ENCODE data around the gene TMEM95.

TMEM95 gene, protein sequence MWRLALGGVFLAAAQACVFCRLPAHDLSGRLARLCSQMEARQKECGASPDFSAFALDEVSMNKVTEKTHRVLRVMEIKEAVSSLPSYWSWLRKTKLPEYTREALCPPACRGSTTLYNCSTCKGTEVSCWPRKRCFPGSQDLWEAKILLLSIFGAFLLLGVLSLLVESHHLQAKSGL

DNA sequence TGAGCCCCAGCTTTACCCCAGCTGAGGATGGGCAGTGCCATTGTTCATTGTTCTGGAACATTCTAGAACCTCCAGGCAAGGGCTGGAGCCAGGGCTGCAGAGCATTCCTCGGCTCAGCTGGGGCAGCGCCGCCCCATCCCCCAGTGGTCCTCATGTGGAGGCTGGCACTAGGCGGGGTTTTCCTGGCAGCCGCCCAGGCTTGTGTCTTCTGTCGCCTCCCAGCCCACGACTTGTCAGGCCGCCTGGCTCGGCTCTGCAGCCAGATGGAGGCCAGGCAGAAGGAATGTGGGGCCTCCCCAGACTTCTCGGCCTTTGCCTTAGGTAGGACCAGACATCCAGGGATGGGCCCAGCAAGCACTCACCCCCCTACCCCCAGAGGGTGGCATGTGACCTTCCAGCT is at the start of gene TMEM95:
TMEM95 (plus strand) TSS at position 104 of the 400 bp plus-strand sequence; CDS start at position 153, 49 bp downstream.
- no peak for DNase-seq (ENCODE audit: low read depth)

DNA sequence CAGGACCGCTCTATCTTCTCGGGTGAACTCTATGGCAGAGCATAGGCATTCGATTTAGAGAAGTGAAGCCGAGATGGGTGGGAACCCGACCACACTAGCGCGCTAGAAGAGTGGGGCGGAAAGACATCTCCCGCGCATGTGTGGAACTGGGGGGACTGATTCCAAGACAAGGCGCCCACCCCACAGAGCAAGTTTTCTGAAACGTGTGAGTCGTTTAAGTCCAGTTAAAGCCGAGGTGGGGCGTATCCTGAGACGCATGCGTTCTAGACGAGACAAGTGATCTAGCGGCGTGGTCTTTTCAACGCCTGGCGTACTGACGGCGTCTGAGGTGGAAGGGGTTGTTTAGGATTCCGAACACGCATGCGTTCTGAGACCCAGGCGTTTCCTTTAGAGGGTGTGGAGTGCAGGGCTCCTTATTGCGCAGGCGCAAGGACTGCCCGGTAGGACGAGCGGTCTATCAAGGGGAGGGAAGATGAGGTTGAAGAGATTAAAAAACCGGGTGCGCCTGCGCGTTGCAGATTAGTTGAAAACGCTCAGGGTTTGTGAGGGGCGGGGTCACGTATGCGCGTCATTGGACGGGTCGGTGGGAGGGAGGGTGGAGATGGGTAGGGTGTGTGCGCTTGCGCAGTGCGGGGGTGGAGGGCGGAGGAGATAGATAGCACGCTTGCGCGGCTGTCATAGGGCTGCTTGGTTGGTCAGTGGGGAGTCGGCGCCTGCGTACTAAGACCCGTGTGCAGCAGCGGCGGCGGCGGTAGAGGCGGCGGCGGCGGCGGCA is 47.9 kb upstream of the TMEM95 start, which contains the start of gene EIF5A:
EIF5A (plus strand) TSS at position 718 of the 775 bp plus-strand sequence. CDS start 2,008 bp downstream, outside the sequence.
- peak; percentile 100 for DNase-seq (ENCODE audit: low read depth)

- DNase-seq (ENCODE audit: low read depth) = no peak
Measured at GRCh38 chr17:7307686-7308624, 47.0 kb upstream of the TMEM95 start.

DNA sequence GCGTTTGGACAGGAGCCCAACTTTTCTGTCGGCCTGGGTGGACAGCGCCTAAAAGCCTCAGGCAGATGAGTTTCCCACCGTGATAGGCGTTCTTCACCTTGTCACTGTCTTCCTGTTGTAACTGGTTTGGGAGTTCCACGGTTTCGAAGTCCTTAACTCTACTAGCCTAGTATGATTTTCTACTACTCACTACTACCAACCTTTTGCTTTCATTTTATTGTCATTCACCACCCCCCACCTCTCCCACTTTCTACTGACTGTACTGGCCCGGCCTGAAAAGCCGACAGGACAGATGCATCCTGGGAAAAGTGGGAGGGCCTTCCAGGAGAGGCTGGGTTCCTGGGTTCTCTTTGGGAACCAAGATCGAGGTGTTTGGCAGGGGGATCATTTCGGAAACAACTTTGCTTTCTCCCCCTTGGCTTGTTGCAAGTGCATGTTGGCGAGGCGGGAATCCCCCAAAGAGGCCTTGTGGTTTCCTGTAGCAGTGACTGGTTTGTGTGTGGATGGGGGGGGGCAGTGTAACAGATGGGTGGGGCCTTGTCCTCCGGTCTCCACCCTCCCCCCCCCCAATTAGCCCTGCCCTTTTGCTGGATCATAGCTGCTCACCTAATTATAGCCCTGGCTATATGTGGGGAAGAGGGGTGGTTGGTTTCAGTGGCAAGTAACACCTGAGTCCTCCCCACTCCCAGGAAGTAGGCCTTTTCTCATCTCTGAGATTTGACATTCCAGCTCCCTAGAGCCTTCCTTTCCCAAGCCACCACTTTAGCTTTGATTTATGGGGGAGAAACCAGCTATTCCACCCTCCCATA is 46.1 kb upstream of the TMEM95 start:
- peak; percentile 54 for DNase-seq (ENCODE audit: low read depth)

GRCh38 chr17:7309628-7310027 is 45.3 kb upstream of the TMEM95 start:
- DNase-seq (ENCODE audit: low read depth) = no peak

DNA sequence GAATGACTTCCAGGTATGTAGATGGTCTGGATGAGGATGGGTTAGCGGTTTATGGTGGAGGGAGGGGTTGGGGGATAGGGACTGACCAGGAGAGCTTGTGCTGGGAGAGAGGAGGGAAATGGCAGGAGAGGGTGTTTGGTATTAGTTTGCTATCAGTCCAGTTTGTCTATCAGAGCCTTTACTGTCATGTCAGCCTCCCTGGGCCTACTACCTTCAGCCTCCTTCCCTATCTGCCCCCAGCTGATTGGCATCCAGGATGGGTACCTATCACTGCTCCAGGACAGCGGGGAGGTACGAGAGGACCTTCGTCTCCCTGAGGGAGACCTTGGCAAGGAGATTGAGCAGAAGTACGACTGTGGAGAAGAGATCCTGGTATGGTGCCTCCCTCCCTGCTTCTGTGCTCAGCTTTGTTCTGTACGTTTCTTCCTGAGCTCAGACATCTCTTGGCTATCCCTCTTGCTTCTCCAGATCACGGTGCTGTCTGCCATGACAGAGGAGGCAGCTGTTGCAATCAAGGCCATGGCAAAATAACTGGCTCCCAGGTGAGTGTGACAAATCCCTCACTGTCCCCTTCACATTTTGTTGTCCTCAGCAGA is 43.7 kb upstream of the TMEM95 start:
- DNase-seq (ENCODE audit: low read depth) = no peak

- no peak for DNase-seq (ENCODE audit: low read depth)
Measured at GRCh38 chr17:7312432-7313087, 42.4 kb upstream of the TMEM95 start.

DNA sequence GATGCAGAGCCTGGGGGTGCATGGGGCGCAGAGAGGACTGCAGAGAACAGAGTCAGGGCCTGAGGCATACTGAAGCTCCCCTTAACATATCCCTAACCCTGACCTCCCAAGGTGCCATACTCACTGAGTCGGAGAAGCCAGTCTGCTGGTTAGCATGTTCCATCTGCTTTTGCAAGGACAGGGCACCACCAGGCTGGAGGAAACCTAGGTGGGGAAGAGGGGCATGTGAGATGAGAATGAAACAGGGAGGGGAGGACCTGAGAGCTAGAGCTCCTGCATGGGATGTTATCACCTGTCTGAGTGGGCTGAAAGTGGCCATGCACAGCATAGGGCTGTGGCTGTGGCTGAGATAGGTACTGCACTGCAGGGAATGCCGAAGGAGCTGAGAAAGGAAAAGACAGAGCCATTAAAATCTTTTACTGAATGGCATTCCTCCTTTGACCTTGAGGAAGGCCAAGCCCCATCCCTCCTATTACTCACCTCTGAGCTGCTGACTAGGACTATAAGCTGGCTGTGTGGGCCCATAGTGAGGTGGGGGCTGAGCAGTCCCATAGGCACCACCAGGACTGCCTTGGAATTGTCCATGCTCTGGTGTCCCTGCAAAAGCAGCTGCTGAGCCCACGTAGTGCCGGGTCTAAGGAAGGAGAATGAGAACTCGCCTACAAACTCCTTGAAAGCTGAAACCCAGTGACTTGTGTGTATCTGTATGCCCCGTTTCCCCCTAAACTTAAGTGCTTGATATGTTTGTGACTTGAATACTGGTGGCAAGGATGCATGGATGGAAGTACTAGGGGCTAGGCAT is 41.7 kb upstream of the TMEM95 start:
- DNase-seq (ENCODE audit: low read depth) = no peak

DNA sequence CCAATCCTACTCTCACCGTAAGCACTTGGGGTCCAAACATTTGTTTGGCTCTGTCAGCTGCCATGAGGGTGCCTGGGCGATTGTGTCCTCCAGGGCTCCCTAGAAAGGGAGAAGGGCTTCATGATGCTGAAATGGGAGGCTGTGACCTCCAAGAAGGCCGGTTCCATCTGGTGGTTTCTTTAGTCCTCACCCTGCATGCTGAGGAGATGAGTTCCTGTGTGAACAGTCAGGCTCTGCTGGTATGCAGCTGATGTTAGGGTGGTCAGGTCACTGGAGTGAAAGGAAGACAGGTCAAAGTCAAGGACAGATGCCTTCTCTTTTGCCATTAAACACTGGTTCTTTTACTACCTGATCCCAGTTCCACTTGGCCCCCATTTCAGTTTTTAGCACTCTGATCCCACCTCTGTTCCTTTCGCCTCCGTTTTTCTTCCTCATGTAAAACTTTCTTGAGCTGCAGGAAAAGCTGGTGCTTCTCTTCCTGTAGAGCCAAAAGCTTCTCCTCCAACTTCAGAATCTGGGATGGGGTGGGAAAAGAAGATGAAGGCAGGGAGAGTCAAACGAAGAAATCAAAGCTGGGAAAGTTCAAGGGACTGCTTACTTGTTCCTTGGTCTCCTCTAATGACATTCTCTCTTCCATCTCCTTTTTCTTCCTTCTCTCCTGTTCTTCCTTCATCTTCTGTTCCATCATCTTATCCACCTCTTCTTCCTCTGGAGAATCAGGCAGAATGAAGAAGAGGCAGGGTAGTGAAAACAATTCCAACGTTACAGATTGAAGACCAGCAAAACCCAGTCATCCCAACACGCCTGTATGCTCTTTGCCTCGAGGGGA is 40.9 kb upstream of the TMEM95 start:
- no peak for DNase-seq (ENCODE audit: low read depth)

DNA sequence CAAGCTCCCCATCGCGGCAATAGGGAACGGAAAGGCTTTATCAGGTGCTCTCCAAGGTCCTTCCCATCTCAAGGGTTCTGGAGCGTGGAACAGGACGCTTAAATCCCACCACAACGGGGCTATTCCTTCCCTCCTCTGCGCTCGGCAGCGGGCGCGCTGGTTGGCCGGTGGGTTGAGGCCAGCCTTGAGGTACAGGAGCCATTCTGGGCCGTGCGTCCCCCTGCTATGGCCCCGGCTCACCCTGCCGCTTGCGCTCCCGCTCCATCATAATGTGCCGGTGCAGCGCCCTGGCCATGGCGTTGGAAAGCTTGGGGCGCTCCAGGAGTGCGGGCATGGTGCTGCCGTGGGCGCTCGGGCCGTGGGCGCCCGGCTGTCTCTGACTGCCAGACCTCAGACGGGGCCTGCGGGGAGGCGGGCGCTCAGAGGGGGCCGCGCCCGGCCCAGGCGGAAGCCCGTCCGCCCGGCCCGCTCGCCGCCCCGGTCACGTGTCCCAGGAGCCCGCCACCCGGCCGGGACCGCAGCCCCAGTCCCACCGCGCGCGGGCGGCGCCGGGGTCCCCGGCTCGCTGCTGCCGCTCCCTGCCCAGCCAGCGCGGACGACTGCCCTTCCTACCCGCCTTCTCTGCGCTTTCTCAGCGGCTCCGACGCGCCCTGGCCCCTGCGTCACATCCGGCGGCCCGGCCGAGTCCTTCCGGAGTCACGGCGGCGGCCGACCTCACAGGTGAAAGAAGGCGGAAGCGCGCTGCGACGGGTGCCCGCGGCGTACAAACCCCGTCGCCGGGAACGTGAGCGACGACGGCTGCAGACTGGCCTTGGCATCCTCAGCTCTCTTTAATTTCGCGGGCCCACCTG is 40.0 kb upstream of the TMEM95 start, which contains the start of gene GPS2:
GPS2 (minus strand) TSS at position 642 of the 851 bp plus-strand sequence; CDS start at position 334, 308 bp downstream.
- DNase-seq (ENCODE audit: low read depth) = peak; percentile 43

GRCh38 chr17:7315570-7316235 is 39.3 kb upstream of the TMEM95 start:
- no peak for DNase-seq (ENCODE audit: low read depth)

DNA sequence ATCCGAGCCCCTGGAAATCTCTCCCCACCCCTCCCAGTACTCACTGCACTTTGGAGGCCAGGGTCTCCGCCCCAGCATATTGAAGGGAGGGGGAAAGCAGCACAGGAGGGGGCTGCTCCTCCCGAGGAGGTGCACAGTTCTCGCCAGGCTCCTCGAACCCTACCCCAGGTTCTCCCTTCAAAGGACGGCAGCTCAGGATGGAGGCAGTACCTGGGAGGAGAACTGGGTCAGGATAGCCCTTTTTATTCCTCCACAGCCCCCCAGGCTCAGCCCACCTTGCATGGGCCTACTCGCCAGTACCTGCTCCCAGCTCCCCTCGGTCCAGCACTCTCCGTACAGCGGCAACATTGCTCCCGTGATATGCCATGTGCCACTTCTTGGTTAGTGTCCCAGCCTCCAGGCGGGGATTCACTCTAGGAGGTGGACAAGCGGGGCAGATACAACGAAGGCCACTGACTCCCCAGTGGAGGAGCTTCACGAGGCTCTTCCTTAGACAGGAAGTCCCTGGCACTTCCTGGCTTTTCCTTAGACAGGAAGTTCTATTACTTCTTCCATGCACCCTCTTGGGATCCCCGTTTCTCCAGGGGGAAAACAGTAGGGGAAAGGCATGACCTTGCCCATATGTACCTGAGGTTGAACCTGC is 37.7 kb upstream of the TMEM95 start:
- no peak for DNase-seq (ENCODE audit: low read depth)

DNA sequence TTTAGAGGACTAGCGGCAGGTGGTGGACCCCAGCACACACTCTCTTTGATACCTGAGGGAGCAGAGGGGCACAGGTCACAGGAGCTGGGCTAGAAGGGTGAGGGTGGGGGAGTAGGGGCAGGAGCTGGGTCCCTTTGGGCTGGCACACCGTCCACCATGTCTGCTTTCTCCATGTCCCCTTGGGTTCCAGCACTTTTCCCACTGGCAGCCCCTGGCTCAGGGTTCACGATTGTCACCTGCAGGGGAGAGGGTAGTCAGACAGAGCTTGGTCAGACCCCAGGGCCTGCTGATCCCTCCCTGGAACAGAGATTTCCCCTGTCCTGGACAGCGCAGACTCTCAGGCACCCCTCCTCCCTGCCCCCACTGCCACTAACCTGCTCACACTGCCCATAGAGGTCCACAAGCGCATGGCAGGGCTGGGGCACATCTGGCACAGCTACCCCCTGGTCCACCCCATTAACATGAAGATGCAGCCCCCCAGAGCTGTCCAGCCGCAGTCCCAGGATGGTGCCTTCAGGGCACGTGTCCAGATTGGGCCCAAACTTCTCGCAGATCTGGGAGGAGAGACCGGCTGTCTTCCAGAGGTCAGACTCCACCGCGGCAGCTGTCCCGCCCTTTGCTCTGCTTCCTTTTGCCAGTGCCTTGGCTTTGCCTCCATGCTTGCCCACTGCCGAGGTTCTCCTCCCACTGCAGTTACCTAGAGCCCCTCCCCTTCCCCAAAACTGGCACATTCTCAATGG is 36.7 kb upstream of the TMEM95 start:
- DNase-seq (ENCODE audit: low read depth) = no peak

GRCh38 chr17:7321466-7321865 is 33.5 kb upstream of the TMEM95 start:
- DNase-seq (ENCODE audit: low read depth) = no peak

DNA sequence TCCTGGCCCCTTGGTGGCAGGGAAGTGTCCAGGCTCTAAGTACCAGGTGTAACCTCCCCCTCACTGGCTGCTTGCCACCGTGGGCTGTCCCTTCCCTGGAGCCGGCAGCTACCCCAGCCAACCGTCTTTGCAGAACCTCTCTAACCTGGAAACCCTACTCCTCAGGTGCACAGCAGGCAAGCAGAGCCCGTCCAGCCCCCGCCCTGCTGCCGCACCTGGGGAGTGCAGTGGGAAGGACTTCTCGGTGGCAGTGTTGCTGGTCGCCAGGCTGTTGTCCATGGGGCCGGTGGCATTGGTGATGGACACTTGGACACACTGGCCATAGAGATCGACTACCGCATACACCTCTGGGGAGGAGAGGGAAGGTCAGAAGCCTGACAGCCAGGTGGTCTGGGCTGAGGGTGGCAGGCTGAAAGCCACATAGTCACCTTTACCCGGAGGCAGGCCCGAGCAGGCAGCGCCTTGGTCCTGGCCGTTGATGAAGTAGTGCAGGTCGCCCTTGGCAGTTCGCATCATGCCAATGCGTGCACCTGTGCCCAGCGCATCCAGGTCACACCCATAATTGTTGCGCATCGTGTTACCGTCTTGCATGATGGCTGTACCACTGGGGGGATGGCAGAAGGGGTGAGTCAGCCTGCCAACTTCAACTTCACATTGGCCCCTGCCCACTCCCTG is 32.3 kb upstream of the TMEM95 start:
- no peak for DNase-seq (ENCODE audit: low read depth)

Data from fibroblast of the conjunctiva (primary cell).